SIG-M5 treated with dmso at 0.1 percent for 504 hours (cell line): Measurements from ENCODE around the gene TNK1.
"Not testable (repeated sequence)": the region's sequence is repeated elsewhere in the genome, so short reads cannot be mapped to it uniquely, and the experiment has no call there.

ENCODE experiments used
- DNase-seq: peaks from one replicate; lab custom pipeline; 2025; ENCODE audit not compliant: unreplicated experiment; lab: John Stamatoyannopoulos, UW

Gene TNK1

GRCh38 chr17:7355053-7355452 is 25.8 kb upstream of the TNK1 start, which contains the start of gene TMEM95:
TMEM95 (plus strand) TSS chr17:7355156; CDS start chr17:7355205, 49 bp downstream.
- no peak for DNase-seq

DNA sequence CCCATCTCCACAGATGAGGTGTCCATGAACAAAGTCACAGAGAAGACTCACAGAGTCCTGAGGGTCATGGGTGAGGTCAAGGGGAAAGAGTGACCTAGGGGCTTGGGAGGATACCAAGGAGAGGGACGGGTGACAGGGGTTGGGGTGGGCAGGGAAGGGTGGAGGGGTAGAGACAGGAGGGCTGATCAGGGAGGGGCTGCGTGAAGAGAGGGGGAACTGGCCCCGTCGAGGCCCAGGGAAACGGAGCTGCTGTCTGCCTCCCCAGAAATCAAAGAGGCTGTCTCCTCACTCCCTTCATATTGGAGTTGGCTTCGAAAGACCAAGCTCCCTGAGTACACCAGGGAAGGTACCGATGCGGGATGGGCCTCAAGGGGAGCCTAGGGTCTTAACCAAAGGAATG is 25.3 kb upstream of the TNK1 start:
- DNase-seq, result no peak

- peak; percentile 56 for DNase-seq
These were observed 24.8 kb upstream of the TNK1 start for GRCh38 chr17:7356072-7356549.

DNA sequence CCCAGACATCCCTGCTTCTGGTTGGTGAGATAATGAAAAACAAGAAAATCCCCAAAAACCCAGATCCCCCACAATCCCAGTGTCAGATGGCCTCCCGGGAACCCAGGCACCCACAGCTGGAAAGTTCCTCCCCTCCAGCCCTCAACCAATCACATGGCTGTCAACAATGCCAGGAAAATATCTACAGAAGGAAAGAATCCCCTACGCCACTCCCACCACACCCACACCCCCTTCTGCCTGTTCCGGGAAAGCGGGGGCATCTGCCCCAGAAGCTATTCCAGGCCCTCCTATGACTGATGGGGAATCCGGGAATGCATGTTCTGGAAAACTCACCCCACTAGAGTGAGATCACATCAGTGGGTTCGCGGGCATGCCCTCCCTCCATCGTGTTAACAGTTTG is 24.1 kb upstream of the TNK1 start:
- DNase-seq, result no peak

- no peak for DNase-seq
These were observed 23.5 kb upstream of the TNK1 start for GRCh38 chr17:7357381-7357780.

DNA sequence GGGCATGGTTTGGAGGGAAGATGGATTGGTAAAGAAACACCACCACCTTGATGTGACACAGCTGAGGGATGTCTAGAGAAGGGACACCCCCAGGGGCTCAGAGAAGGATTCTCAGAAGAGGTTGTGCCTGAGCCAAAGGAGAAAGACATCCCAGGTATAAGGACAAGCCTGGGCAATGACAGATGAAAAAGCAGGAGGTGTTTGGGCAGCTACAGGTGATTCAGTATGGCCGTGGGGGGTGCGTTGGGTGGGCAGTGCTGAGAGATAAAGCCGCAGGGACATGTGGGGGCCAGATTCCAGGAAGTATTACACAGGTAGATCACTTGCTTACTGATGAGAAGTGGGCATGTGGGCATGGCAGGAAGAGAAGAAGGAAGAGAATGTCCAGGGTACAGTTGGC is 19.0 kb upstream of the TNK1 start:
- DNase-seq, result no peak

- DNase-seq, result no peak
These were observed 17.6 kb upstream of the TNK1 start for GRCh38 chr17:7363311-7363710.

DNA sequence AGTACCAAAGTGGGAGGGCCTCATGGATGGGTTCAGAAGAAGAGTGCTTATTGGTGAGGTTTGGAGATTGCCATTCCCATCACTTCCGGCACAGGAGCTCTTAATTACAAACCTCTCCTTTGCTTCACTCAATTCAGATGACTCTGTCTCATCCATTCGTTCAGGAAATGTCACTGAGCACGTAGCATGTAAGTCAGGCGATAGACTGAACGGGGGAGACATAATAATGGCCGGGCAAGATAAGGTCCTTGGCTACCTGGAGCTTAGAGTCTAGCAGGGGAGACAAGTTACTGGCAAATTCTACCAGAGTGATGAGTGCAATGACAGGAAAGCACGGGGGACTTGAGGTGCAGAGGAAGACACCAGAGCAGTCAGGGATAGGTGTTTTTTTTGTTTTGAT is 14.9 kb upstream of the TNK1 start:
- DNase-seq, result not testable (repeated sequence)

DNA sequence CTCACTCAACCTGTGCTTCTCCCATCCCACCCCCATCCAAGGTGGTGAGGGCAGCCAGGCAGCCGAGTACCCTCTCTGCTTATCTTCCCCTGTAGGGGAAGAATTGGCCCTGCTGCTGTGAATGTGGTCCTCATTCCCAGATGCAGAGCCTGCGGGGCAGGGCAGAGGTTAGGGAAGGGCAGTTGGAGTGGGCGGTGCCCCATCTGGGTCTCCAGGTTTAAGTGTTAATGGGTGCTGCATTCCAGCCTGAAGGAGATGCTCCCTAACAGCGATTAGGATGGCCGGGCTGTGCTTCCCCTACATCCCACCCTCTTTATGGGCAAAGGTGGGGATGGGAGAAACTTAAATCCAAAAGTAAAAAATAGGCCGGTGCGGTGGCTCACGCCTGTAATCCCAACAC is 13.8 kb upstream of the TNK1 start:
- no peak for DNase-seq

GRCh38 chr17:7367918-7368598 is 12.8 kb upstream of the TNK1 start:
- no peak for DNase-seq

DNA sequence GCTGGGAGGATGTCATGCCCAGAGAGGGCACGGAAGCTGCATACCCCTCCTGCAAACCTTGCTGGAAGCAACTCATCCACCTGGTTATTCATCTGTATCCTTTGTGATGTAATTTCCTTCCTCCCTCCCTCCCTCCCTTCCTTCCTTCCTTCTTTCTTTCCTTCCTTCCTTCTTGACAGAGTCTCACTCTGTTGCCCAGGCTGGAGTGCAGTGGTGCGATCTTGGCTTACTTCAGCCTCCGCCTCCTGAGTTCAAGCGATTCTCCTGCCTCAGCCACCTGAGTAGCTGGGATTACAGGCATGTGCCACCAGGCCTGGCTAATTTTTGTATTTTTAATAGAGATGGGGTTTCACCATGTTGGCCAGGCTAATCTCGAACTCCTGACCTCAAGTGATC is 12.3 kb upstream of the TNK1 start:
- not testable (repeated sequence) for DNase-seq

GRCh38 chr17:7369825-7370224 is 11.1 kb upstream of the TNK1 start:
- DNase-seq, result no peak

GRCh38 chr17:7370853-7371252 is 10.0 kb upstream of the TNK1 start:
- DNase-seq, result no peak

DNA sequence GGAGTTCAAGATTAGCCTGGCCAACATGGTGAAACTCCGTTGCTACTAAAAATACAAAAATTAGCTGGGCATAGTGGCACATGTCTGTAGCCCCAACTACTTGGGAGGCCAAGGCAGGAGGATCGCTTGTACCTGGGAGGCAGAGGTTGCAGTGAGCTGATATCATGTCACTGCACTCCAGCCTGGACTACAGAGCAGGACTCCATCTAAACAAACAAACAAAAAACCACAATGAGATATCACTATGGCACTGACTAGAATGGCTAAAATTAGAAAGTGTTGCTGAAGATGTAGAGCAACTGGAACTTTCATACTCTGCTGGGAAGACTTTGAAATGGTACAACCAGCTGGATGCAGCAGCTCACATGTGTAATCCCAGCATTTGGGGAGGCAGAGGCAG is 6.5 kb upstream of the TNK1 start:
- DNase-seq, result no peak

DNA sequence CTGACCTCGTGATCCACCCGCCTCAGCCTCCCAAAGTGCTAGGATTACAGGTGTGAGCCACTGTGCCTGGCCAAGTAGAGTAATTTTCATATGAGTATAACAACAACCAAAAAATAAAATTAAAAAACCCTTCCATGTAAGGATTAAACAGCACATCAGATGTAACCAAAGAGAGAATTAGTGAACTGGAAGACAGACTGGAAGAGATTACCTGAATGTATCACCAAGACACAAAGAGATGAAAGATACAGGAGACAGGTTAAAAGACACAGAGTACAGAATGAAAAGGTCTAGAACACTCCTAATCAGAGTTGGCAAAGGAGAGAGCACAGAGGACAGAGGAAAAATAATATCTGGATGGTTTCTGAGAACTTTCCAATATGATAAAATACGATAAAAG is 1.8 kb upstream of the TNK1 start:
- DNase-seq, result no peak

GRCh38 chr17:7380321-7380720 is 568 bp upstream of the TNK1 start:
- DNase-seq, result no peak

GRCh38 chr17:7382901-7383300 is 2.0 kb downstream of the TNK1 start:
- no peak for DNase-seq

- no peak for DNase-seq
These were observed 2.5 kb downstream of the TNK1 start for GRCh38 chr17:7383371-7383741.

- DNase-seq, result peak; percentile 8
These were observed 3.0 kb downstream of the TNK1 start for GRCh38 chr17:7383742-7384488.

- no peak for DNase-seq
These were observed 3.7 kb downstream of the TNK1 start for GRCh38 chr17:7384489-7385081.

- DNase-seq, result no peak
These were observed 8.0 kb downstream of the TNK1 start for GRCh38 chr17:7388856-7389255.
